ENCODE data around the gene IGSF9. TPM values are rescaled to one million over a fixed set of nuclear protein-coding genes. Genes with fewer than 3 reads are reported as not detected.

IGSF9 gene
- total and polyA plus RNA-seq, 2 of the 4 experiments (the other 2 are of a cell fraction): 0.05 TPM; not detected in 1

DNA sequence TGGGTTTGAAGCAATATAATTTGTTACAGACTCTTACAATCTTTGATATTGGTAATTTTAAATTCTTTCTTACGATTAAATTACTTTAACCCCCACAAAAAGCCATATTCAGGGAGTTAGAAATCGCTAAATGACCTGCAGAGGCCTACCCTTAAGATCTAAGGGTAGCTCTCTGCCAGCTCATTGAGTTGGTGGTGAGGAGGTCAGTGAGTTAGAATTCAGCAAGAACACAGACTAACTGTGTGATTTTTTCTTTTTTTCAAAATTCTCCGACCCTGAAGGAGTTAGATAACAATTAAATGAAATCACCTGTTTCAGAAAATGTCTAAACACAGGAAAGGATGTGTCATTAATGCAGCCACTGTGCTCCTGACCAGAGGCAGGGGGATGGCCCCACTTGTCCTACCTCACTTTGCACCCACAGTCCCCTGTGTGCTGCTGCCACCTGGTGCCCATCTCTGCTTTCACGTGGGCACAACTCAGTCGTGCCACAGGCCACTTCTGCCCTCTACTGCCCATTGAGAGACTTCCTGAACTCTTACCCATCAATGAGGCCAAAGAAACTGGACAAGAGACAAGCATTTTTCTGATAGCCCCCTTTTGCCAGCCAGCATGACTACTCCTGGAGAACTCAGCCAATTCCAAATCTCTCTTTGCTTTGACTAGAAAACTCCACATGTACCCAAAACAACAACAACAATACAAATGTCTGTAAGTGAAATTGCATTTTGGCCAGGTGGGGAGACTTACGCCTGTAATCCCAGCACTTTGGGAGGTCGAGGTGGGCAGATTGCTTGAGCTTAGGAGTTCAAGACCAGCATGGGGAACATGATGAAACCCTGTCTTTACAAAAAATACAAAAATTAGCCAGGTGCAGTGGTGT, 53.9 kb downstream of the IGSF9 start:
- Histone ChIP-seq H3K9ac (ENCODE audit: low read depth, low read length) (no peak overlapping the region), H3K56ac (ENCODE audit: extremely low read depth, insufficient read depth, low read length) (no peak overlapping the region), H2AFZ (replicated peaks; ENCODE audit: low read length, poor library complexity) (peak overlapping the region; percentile 82), H3K36me3 (ENCODE audit: control insufficient read depth, insufficient read depth, low read length) (no peaks in the 10 kb centered on the region), H3K14ac (replicated peaks; ENCODE audit: low read depth, low read length) (no peak overlapping the region), H3K27me3 (ENCODE audit: control insufficient read depth, insufficient read depth, low read length) (no peaks in the 10 kb centered on the region), H3K9me1 (ENCODE audit: insufficient read depth, low read length) (peaks cover 4% of the 10 kb centered on the region), H3K4me2 (ENCODE audit: low read depth, low read length) (no peak overlapping the region), H4K5ac (ENCODE audit: low read depth, low read length) (no peak overlapping the region), H4K20me1 (ENCODE audit: insufficient read depth, low read length) (0 out of 2 replicates have a peak, but pooled peaks cover 3% of the 10 kb centered on the region), H3K4me3 (ENCODE audit: insufficient read depth, low read depth, low read length) (no peak overlapping the region), H3K79me1 (ENCODE audit: low read depth in 1 of 2, low read length in 2 of 2) (peaks cover 0 to 4% of the 10 kb centered on the region in 2 experiments; a peak in 2 of 4 replicates), H4K91ac (ENCODE audit: insufficient read depth, low read depth, low read length) (no peak overlapping the region), H2BK5ac (ENCODE audit: low read depth, low read length, poor library complexity, severe bottlenecking) (no peak overlapping the region), H4K8ac (ENCODE audit: low read depth in 2 of 2, low read length in 2 of 2) (peak overlapping the region in 1 of 2 experiments; percentile 11; a peak in 2 of 4 replicates), H2AK5ac (ENCODE audit: low read depth, low read length) (0 out of 2 replicates have a peak overlapping the region, but pooled peaks have one; percentile 37), H3K4me1 (ENCODE audit: control insufficient read depth, insufficient read depth, low read length) (peaks cover 13% of the 10 kb centered on the region), H2BK20ac (ENCODE audit: low read depth, low read length) (peak overlapping the region; percentile 38; the same call in 1 of the 2 replicates), H3K23ac (ENCODE audit: low read depth, low read length) (no peak overlapping the region), H3K9me3 (ENCODE audit: control insufficient read depth, insufficient read depth, low read length) (no peaks in the 10 kb centered on the region), H2AK9ac (replicated peaks; ENCODE audit: low read depth, low read length, poor library complexity) (peak overlapping the region; percentile 81), H3K27ac (ENCODE audit: insufficient read depth, low read length) (no peak overlapping the region), H3K4ac (ENCODE audit: low read depth, low read length) (0 out of 2 replicates have a peak overlapping the region, but pooled peaks have one; percentile 42), H3K18ac (ENCODE audit: low read depth, low read length) (no peak overlapping the region), H2BK120ac (ENCODE audit: low read depth, low read length) (0 out of 2 replicates have a peak overlapping the region, but pooled peaks have one; percentile 0), H2BK15ac (ENCODE audit: low read depth, low read length) (0 out of 3 replicates have a peak overlapping the region, but pooled peaks have one; percentile 1)
- WGBS, 2 experiments (ENCODE audit: extremely low coverage in 2 of 2, insufficient read length in 1 of 2): 0% methylated on average over 2 of the region's 7 CpGs; no CpG with 5 or more reads in 1 of the 2 experiments
- in situ Hi-C loops (cut with MboI; ENCODE audit: low sequenced_read_pairs): loop anchor here (5.0 to 25.0 kb wide), 2 partner anchors 94 to 679 kb away; partner anchors contain the start of gene ACKR1
- peak; percentile 84 for ATAC-seq (ENCODE audit: low read depth)
- dilution Hi-C loops (cut with HindIII; ENCODE audit: low sequenced_read_pairs, unreplicated experiment): loop anchor here (25.0 kb wide), 1 partner anchor 104 kb away; the partner anchor contains the start of gene DUSP23
- DNase-seq: peak; percentile 91
- ChIA-PET POLR2A (ENCODE audit: unreplicated experiment) (interaction anchor here (1.0 kb wide), 1 partner anchor 91 kb away, joined by 3 read pairs; no protein-coding TSS in a partner anchor), CTCF (interaction anchor here (0.6 to 9.2 kb wide), 28 partner anchors 9 to 730 kb away, joined by 3 to 150 read pairs (median 4); partner anchors contain the start of gene DUSP23)
- BruUV-seq (replicated peaks): no TSS peak
- intact Hi-C loops (cut with micrococcal nuclease): loop anchor here (1.0 to 2.0 kb wide), 7 partner anchors 33 to 731 kb away; partner anchors contain the start of genes DUSP23 and TAGLN2
- no peak for TF ChIP-seq FOS (IDR thresholded peaks at IDR 0.05; ENCODE audit: low read depth, low read length)
- TF ChIP-seq MAZ (IDR thresholded peaks at IDR 0.05; ENCODE audit: borderline replicate concordance, low read depth, low read length): peak; percentile 72
- TF ChIP-seq, protein P1, sequence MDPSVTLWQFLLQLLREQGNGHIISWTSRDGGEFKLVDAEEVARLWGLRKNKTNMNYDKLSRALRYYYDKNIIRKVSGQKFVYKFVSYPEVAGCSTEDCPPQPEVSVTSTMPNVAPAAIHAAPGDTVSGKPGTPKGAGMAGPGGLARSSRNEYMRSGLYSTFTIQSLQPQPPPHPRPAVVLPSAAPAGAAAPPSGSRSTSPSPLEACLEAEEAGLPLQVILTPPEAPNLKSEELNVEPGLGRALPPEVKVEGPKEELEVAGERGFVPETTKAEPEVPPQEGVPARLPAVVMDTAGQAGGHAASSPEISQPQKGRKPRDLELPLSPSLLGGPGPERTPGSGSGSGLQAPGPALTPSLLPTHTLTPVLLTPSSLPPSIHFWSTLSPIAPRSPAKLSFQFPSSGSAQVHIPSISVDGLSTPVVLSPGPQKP (IDR thresholded peaks at IDR 0.05; ENCODE audit: borderline replicate concordance, low read depth, low read length): no peak
- no peak for TF ChIP-seq RFX5 (IDR thresholded peaks at IDR 0.05; ENCODE audit: low read depth, low read length)
- TF ChIP-seq CHD1 (IDR thresholded peaks at IDR 0.05; ENCODE audit: low read depth, low read length): no peak
- 0 out of 2 replicates have a peak, but pooled peaks have one; percentile 26 for TF ChIP-seq MXI1 (IDR thresholded peaks at IDR 0.05; ENCODE audit: borderline replicate concordance, low read depth, low read length)
- TF ChIP-seq MAFK (IDR thresholded peaks at IDR 0.05; ENCODE audit: low read depth, low read length): peak; percentile 9; the same call in 1 of the 2 replicates
- TF ChIP-seq RAD21 (IDR thresholded peaks at IDR 0.05; ENCODE audit: low read length): peak; percentile 100
- peak; percentile 100 for TF ChIP-seq SMC3 (IDR thresholded peaks at IDR 0.05; ENCODE audit: low read depth, low read length)
- TF ChIP-seq POLR2A (IDR thresholded peaks at IDR 0.05; ENCODE audit: low read depth, low read length): peak; percentile 74
- TF ChIP-seq CTCF (conservative IDR thresholded peaks at IDR 0.05; ENCODE audit: low read depth, low read length): peak; percentile 100; the same call in 1 of the 2 replicates

Data from IMR-90 (cell line).